Esophagus muscularis mucosa (tissue), 3 donors: ENCODE results near the gene MEF2D.

ENCODE experiments used
- CTCF ChIP-seq, 3 experiments: fragments of 200-600 bp in 2 of 3; fragments of 450-650 bp in 1 of 3; sonication (generic) in 2 of 3; IDR thresholded peaks; one replicate each; pipeline ENCODE4 v1.5.1; 2017 to 2019; ENCODE audit warnings: antibody characterized with exemption in 3 of 3, mild to moderate bottlenecking in 2 of 3, moderate library complexity in 1 of 3
- POLR2A ChIP-seq: fragments of 450-650 bp; IDR thresholded peaks from one replicate; pipeline ENCODE4 v1.6.1; 2017; ENCODE audit warnings: antibody characterized with exemption, moderate library complexity, mild to moderate bottlenecking, low read depth

DNA sequence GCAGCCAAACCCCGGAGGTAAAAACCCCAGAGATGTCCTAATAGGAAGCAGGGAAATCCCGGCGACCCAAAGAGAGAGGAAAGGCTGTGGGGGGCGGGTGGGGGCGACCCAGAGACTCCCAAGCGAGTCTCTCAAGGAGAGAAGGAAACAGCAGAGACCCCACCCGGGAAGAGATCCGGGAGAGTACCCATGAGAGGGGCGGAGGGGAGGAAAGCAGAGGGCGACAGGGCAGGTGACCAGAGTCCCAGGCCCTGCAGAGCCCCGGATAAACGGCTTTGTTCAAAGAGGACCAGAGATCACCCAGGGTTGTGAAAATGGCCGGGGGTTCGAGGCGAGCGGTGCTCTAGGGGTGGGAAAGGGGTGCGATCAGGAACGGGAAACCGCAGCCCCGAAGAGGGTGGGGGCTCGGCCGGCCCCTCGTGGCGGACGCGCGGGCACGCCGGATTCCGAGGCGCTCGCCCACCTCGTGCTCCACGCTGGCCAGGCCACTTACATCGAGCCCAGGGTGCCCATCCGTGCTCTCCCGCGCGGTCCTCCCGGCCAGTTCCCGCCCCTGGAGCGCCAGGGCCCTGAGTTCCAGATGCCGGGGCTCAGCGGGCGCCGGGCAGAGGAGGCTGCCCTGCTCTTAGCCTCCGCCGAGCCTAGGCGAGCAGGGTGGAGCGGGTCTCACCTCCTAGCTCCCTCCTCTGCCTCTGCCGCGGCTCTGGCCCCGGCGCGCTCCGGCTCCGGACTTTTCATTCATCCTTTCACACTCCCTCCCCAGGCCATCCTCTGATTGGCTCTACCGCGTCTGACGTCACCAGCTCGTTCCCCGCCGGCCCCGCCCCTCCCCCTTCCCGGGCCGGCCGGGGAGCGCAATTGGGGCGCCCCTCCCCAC is 79.3 kb downstream of the MEF2D start:
- TF ChIP-seq POLR2A (no peak), CTCF (IDR thresholded peaks at IDR 0.05) (no peak)
